BLaER1 (cell line): Measurements from ENCODE around the gene BSND.

Experiments
- H3K27ac ChIP-seq: shearing (Covaris generic); formaldehyde crosslinking; 2 replicates; pipeline ENCODE4 v1.8.1; 2022
- H3K27me3 ChIP-seq: shearing (Covaris generic); formaldehyde crosslinking; 2 replicates; pipeline ENCODE4 v1.8.1; 2022
- H3K36me3 ChIP-seq: shearing (Covaris generic); formaldehyde crosslinking; 2 replicates; pipeline ENCODE4 v1.8.1; 2022
- H3K4me1 ChIP-seq: shearing (Covaris generic); formaldehyde crosslinking; 2 replicates; pipeline ENCODE4 v1.8.1; 2022
- H3K4me2 ChIP-seq: shearing (Covaris generic); formaldehyde crosslinking; 2 replicates; pipeline ENCODE4 v1.8.1; 2022
- H3K4me3 ChIP-seq: shearing (Covaris generic); formaldehyde crosslinking; 2 replicates; pipeline ENCODE4 v1.8.1; 2022
- H3K9ac ChIP-seq: shearing (Covaris generic); formaldehyde crosslinking; 2 replicates; pipeline ENCODE4 v1.8.1; 2022
- H3K9me3 ChIP-seq: shearing (Covaris generic); formaldehyde crosslinking; 2 replicates; pipeline ENCODE4 v1.8.1; 2022
- H4K20me1 ChIP-seq: shearing (Covaris generic); formaldehyde crosslinking; 2 replicates; pipeline ENCODE4 v1.8.1; 2022
- Cebpa-rat ChIP-seq: shearing (Covaris generic); IDR thresholded peaks from 2 replicates; pipeline ENCODE4 v1.8.1; 2022

Gene BSND

DNA sequence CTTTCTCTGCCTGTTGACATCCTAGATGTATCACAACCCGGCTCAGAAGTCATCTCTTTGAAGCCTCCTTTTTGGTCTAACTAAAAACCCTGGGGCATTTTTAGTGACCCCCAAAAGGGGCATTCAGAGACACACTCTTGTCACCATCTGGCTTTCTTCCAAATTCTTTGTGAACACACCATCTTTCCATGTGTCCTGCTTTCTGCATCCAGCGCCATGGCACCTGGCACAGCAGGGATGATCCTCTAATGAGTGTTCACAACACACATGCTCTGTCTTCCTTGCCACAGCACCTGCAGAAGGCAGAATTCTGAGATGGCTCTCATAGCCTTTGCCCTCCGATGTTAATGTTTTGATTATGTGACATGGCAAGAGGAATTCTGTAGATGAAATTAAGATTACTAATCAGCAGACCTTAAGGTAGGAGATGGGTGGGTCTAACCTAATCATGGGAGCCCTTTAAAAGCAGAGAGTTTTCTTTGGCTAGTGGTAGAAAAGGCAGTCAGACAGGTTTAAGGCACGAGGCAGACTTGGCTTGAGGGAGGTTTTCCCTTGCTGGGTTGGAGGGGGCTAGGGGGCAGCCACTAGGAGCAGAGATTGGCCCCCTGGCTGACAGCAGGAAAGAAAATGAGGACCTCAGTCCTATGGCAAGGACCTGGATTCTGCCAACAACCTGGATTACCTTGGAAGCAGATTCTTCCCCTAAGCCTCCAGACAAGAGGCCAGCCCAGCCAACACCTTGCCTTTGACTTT lies 23.2 kb upstream of the BSND start:
- Histone ChIP-seq H3K9me3 (no peaks in the 10 kb centered on the region), H3K4me3 (no peak overlapping the region), H3K4me1 (no peaks in the 10 kb centered on the region), H3K36me3 (no peaks in the 10 kb centered on the region), H4K20me1 (no peaks in the 10 kb centered on the region), H3K9ac (no peak overlapping the region), H3K27me3 (peaks cover 8% of the 10 kb centered on the region), H3K4me2 (no peak overlapping the region), H3K27ac (no peak overlapping the region)
- TF ChIP-seq Cebpa-rat, result no peak

DNA sequence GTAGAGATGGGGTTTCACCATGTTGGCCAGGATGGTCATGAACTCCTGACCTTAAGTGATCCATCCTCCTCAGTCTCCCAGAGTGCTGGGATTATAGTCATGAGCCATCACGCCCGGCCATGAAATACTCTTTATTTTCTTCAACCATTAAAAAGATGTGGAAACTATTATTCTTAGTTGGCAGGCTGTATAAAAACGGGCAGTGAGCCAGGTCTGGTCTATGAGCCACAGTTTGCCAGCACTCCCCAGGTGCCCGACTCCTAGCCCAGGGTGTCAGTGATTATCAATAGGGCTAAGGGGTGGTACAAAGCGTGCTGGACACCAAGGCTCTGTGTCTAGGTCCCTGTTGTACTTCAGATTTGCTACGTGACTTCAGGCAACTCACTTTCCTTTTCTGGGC lies 22.0 kb upstream of the BSND start:
- no peak for TF ChIP-seq Cebpa-rat
- Histone ChIP-seq H4K20me1 (no peaks in the 10 kb centered on the region), H3K4me3 (no peak overlapping the region), H3K36me3 (no peaks in the 10 kb centered on the region), H3K4me2 (no peak overlapping the region), H3K27ac (no peak overlapping the region), H3K9me3 (no peaks in the 10 kb centered on the region), H3K4me1 (no peaks in the 10 kb centered on the region), H3K27me3 (peaks cover 20% of the 10 kb centered on the region), H3K9ac (no peak overlapping the region)

DNA sequence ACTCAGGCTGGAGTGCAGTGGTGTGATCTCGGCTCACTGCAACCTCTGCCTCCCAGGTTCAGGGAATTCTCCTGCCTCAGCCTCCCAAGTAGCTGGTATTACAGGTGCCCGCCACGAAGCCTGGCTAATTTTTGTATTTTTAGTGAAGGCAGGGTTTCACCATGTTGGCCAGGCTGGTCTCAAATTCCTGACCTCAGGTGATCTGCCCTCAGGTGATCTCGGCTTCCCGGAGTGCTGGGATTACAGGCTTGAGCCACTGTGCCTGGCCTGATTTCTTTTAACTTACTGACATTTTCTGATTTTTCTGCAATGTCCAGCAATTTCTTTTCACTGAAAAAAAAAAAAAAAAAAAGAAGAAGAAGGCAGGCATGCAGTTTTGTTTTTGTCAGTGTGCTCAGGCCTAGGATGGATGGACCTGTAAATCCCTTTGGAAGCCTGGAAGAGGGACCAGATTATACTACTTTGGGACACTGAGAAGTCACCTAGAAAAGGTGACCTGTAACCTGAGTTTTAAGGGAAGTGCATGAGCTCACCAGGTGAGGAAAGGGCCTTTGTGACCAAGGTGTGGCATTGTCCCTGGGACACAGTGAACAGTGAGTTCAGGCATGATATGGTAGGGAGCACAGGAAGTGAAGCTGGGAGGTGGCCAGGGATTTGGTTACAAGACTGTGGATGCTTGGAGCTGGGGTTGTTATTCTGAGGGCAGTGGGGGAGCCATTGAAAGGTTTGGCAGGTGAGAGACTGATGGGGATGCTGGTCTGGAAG lies 21.0 kb upstream of the BSND start:
- H3K27ac ChIP-seq, result no peak overlapping the region
- no peaks in the 10 kb centered on the region for H3K9me3 ChIP-seq
- H3K4me1 ChIP-seq, result no peaks in the 10 kb centered on the region
- TF ChIP-seq Cebpa-rat, result no peak
- H4K20me1 ChIP-seq, result no peaks in the 10 kb centered on the region
- no peak overlapping the region for H3K4me3 ChIP-seq
- no peaks in the 10 kb centered on the region for H3K36me3 ChIP-seq
- H3K9ac ChIP-seq, result no peak overlapping the region
- peaks cover 20% of the 10 kb centered on the region for H3K27me3 ChIP-seq
- H3K4me2 ChIP-seq, result no peak overlapping the region

DNA sequence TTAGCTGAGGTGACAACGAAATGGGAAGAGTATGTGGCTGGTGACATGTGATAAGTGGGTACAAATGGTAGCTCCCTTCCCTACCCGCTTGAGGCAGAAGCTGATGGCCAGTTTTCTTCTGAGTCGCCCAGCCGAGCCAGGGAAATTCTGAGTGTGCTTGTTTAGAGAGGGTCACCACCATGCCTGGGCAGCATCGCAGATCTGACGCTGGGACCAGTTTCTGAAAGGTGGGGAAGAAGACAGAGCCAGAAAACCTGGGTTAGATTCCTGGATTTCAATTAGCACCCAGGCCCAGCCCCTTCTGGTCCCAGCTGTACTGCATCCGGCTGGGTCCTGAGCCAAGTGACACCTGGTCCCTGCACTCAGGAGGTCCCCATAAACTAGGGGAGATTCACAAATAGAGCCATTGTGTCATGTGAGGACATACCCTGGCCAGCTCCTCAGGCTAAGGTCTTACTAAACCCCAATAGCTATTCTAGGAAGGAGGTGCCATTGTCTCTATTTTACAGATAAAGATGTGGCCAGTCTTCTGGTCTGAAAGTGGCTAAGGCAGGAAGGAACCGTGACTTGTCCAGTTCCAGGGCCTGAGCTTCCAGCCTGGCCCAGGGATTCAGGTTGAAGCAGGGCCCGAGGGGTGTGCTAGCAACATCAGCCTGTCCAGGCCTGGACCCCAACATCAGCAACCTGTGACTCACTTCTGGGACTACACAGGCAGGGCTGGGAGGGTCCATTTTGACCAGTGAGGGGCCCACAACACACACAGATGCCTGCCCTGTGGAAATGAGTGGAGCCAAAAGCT lies 20.0 kb upstream of the BSND start:
- Histone ChIP-seq H3K27ac (no peak overlapping the region), H3K4me2 (no peak overlapping the region)
- TF ChIP-seq Cebpa-rat, result no peak

DNA sequence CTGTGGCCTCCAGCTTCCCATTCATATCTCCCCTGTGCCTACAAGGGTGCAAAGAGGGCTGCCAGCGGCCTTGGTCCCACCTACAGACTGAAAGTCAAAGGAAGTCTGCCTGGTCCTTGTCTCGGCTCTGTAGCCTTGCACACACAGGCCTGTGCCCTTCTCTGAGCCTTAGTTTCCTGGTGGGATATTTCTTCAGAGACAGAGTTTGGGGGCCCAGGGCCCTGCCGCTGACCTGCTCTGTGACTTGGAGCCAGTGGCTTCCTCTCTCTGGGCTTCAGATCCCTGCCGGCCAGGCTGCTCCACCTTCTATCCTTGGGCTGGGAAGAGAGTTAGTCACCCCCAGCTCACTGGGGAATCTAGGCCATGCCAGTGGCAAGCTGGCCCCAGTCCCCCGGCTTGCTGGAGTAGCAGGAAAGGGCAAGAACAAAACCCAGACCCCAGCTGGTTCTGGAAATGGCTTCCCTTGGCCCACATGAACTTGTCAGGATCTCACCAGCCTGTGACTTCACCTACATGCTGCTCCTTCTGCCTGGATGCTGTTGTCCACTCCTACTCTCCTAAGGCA lies 19.3 kb upstream of the BSND start:
- no peak overlapping the region for H3K9ac ChIP-seq
- no peak for TF ChIP-seq Cebpa-rat
- no peak overlapping the region for H3K4me3 ChIP-seq
- no peaks in the 10 kb centered on the region for H3K4me1 ChIP-seq
- peaks cover 20% of the 10 kb centered on the region for H3K27me3 ChIP-seq
- H4K20me1 ChIP-seq, result no peaks in the 10 kb centered on the region
- no peaks in the 10 kb centered on the region for H3K36me3 ChIP-seq
- no peak overlapping the region for H3K27ac ChIP-seq
- H3K9me3 ChIP-seq, result no peaks in the 10 kb centered on the region
- H3K4me2 ChIP-seq, result no peak overlapping the region

More for the DNA sequence above, 20.0 kb upstream of the BSND start:
- no peak overlapping the region for H3K4me3 ChIP-seq
- no peaks in the 10 kb centered on the region for H3K9me3 ChIP-seq
- no peaks in the 10 kb centered on the region for H3K36me3 ChIP-seq
- no peak overlapping the region for H3K9ac ChIP-seq
- H3K27me3 ChIP-seq, result peaks cover 20% of the 10 kb centered on the region
- H3K4me1 ChIP-seq, result no peaks in the 10 kb centered on the region
- H4K20me1 ChIP-seq, result no peaks in the 10 kb centered on the region

DNA sequence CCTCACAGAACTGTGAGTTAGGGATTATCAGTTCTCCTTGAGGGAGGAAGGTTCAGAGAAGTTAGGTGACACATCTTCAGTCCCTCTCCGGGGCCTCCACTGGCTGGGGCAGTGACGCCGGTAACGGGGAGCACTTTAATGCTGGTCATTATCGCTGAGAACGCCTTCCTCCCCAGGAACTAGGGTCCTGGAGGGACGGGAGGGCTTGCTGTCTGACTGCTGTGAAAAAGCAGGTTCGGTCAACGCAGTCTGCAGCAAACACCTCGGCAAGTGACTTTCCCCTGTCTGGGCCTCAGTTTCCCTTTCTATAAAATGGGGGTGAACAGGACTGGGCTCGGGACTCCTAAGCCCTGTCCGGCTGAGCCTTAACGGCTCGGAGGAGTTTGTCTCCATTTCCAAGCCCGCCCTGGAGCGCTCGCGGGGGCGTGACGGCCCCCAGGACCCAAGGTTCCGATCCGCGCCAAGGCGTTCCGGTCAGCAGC lies 18.6 kb upstream of the BSND start:
- no peaks in the 10 kb centered on the region for H3K4me1 ChIP-seq
- H4K20me1 ChIP-seq, result no peaks in the 10 kb centered on the region
- H3K9me3 ChIP-seq, result no peaks in the 10 kb centered on the region
- TF ChIP-seq Cebpa-rat, result no peak
- no peak overlapping the region for H3K27ac ChIP-seq
- peaks cover 20% of the 10 kb centered on the region for H3K27me3 ChIP-seq
- no peak overlapping the region for H3K4me2 ChIP-seq
- H3K36me3 ChIP-seq, result no peaks in the 10 kb centered on the region
- no peak overlapping the region for H3K4me3 ChIP-seq
- H3K9ac ChIP-seq, result no peak overlapping the region

DNA sequence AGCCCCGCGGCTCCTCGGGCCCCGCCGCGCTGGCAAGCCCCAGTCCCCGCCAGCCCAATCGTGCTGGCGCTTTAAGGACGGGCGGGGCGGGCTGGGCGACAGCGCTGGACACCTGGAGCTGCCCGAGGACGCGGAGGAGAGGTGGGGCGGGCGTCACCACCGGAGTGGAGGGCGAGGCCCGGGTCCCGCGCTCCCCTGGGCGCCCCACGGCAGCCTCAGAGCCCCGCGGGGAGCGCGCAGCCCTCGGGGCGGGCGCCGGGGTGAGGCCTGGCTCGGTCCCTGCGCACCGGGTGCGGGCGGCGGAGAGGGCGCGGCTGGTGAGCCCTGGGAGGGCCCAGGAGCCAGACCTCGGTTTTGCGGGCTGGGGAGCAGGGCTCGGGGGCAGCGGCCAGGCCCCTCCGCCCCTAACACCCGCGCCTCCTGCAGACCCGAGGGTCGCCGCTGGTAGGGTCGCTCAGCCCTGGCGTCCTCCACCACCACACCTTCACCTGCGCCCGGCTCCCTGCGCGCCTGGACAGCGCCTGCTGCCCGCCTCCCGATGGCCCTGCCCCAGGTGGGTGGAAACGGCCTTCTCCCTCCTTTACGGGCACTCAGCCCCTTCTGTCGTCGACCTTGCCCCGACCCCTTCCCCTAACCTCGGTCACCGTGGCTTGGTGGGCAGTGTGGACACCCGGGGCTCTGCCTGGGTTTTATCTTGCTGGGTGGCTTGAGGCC lies 18.0 kb upstream of the BSND start, which contains the start of gene TMEM61:
TMEM61 (plus strand) TSS at position 101 of the 714 bp plus-strand sequence; CDS start at position 539, 438 bp downstream.
- Histone ChIP-seq H3K27ac (no peak within 1 kb of the TSS), H3K27me3 (peaks cover 20% of the 10 kb centered on the region), H3K4me2 (no peak within 1 kb of the TSS)

DNA sequence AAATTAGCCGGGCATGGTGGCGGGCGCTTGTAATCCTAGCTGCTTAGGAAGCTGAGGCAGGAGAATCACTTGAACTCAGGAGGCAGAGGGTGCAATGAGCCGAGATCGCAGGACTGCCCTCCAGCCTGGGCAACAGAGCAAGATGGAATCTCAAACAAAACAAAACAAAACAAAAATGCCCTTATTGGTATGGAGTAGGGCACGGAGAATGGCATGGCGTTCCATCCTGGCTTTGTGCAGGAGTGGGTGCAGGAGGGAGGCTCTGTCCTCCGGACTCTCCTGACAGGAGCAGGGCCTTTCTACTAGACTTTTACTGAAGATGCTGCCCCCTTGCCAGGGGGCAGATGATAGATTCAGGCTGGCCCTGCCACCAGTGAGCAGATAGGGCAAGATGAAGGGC lies 17.3 kb upstream of the BSND start:
- TF ChIP-seq Cebpa-rat, result no peak
- Histone ChIP-seq H3K9ac (no peak overlapping the region), H3K4me1 (no peaks in the 10 kb centered on the region), H3K36me3 (no peaks in the 10 kb centered on the region), H3K27ac (no peak overlapping the region), H3K4me3 (no peak overlapping the region), H4K20me1 (no peaks in the 10 kb centered on the region), H3K4me2 (no peak overlapping the region), H3K27me3 (peaks cover 20% of the 10 kb centered on the region), H3K9me3 (no peaks in the 10 kb centered on the region)

More for the DNA sequence above, 18.0 kb upstream of the BSND start, which contains the start of gene TMEM61:
- no peak for TF ChIP-seq Cebpa-rat
- no peak within 1 kb of the TSS for H3K9ac ChIP-seq
- H4K20me1 ChIP-seq, result no peaks in the 10 kb centered on the region
- no peaks in the 10 kb centered on the region for H3K36me3 ChIP-seq
- H3K4me1 ChIP-seq, result no peaks in the 10 kb centered on the region
- no peak within 1 kb of the TSS for H3K4me3 ChIP-seq
- no peaks in the 10 kb centered on the region for H3K9me3 ChIP-seq

DNA sequence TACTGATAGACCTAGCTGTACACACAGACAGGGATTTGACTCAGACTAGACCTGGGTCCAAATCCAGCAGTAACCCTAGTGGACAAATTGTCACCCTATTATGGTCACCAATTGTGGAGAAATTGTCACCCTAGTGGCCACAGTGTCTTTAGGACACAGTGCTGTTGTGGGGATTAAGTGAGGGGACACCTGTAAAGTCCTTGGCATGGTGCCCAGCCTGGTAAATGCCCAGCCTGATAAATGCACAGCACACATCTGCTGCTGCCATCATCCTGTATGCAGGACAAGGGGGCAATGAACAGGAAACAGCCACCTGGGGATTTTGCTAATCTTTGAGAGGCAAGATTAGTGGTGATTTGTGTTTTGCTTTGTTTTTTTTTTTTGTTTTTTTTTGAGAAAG lies 16.0 kb upstream of the BSND start:
- H3K9me3 ChIP-seq, result no peaks in the 10 kb centered on the region
- no peaks in the 10 kb centered on the region for H3K36me3 ChIP-seq
- no peak overlapping the region for H3K9ac ChIP-seq
- no peak overlapping the region for H3K4me3 ChIP-seq
- peaks cover 20% of the 10 kb centered on the region for H3K27me3 ChIP-seq
- H4K20me1 ChIP-seq, result no peaks in the 10 kb centered on the region
- no peak overlapping the region for H3K4me2 ChIP-seq
- no peak for TF ChIP-seq Cebpa-rat
- no peak overlapping the region for H3K27ac ChIP-seq
- no peaks in the 10 kb centered on the region for H3K4me1 ChIP-seq
